CD14-positive monocyte (primary cell): ENCODE data around the gene NEBL. TPM values are rescaled to one million over a fixed set of nuclear protein-coding genes. Genes with fewer than 3 reads are reported as not detected.

Experiments used
- DNase-seq, 3 donors: peaks; one replicate each; pipeline ENCODE4 v3.0.0-alpha.2; 2011 to 2022
- H2AFZ ChIP-seq: 2 replicates; pipeline ENCODE4 v1.6.0; 2012; ENCODE audit warnings: mild to moderate bottlenecking, low read depth, low read length, inconsistent platforms; ENCODE audit not compliant: insufficient read depth, poor library complexity, severe bottlenecking
- H3K27ac ChIP-seq, 2 donors: 1 replicate in 1 of 2; 2 replicates in 1 of 2; pipeline ENCODE4 v1.5.1; 2012 to 2013; ENCODE audit warnings: low read length in 2 of 2, control low read depth in 1 of 2, inconsistent platforms in 1 of 2, low read depth in 1 of 2, mild to moderate bottlenecking in 1 of 2
- H3K27me3 ChIP-seq, 2 donors: one replicate each; pipeline versions ENCODE4 v1.6.0 to v1.6.1; 2011 to 2013; ENCODE audit warnings: low read length in 2 of 2; ENCODE audit not compliant: control insufficient read depth in 2 of 2, insufficient read depth in 2 of 2
- H3K36me3 ChIP-seq, 2 donors: replicated peaks in 1 of 2; 1 replicate in 1 of 2; 2 replicates in 1 of 2; pipeline versions ENCODE4 v1.5.1 to v1.6.1; 2012 to 2013; ENCODE audit warnings: low read length in 2 of 2, control low read depth in 1 of 2, inconsistent platforms in 1 of 2, mild to moderate bottlenecking in 1 of 2; ENCODE audit not compliant: insufficient read depth in 2 of 2, control insufficient read depth in 1 of 2
- H3K4me1 ChIP-seq, 2 donors: 1 replicate in 1 of 2; 2 replicates in 1 of 2; pipeline versions ENCODE4 v1.5.1 to v1.6.1; 2012 to 2013; ENCODE audit warnings: low read length in 2 of 2, control low read depth in 1 of 2, inconsistent platforms in 1 of 2, mild to moderate bottlenecking in 1 of 2, moderate library complexity in 1 of 2; ENCODE audit not compliant: insufficient read depth in 2 of 2, control insufficient read depth in 1 of 2
- H3K4me2 ChIP-seq: replicated peaks from 2 replicates; pipeline ENCODE3; 2012; ENCODE audit warnings: low read length, moderate library complexity, mild to moderate bottlenecking; ENCODE audit not compliant: poor library complexity, severe bottlenecking; ENCODE audit errors: extremely low read depth
- H3K4me3 ChIP-seq, 3 experiments: fragments of 200-600 bp in 1 of 3; sonication (generic) in 1 of 3; replicated peaks in 1 of 3; 1 replicate in 2 of 3; 2 replicates in 1 of 3; pipeline ENCODE4 v1.5.1; 2011 to 2013; ENCODE audit warnings: low read length in 3 of 3, mild to moderate bottlenecking in 3 of 3, control low read depth in 2 of 3, low read depth in 2 of 3, inconsistent platforms in 1 of 3, moderate library complexity in 1 of 3
- H3K79me2 ChIP-seq: 2 replicates; pipeline ENCODE4 v1.6.0; 2012; ENCODE audit warnings: mild to moderate bottlenecking, control low read depth, inconsistent platforms, low read length, moderate library complexity; ENCODE audit not compliant: insufficient read depth
- H3K9ac ChIP-seq: 2 replicates; pipeline ENCODE4 v1.6.0; 2017; ENCODE audit warnings: low read length, mild to moderate bottlenecking; ENCODE audit not compliant: insufficient read depth, poor library complexity, severe bottlenecking
- H3K9me3 ChIP-seq, 2 donors: replicated peaks in 1 of 2; 1 replicate in 1 of 2; 2 replicates in 1 of 2; pipeline versions ENCODE4 v1.5.1 to v1.6.1; 2012 to 2013; ENCODE audit warnings: low read length in 2 of 2, control low read depth in 1 of 2; ENCODE audit not compliant: control insufficient read depth in 1 of 2, insufficient read depth in 1 of 2
- H4K20me1 ChIP-seq: 2 replicates; pipeline ENCODE4 v1.6.0; 2012; ENCODE audit warnings: mild to moderate bottlenecking, low read length, control low read depth, moderate library complexity; ENCODE audit not compliant: insufficient read depth
- H3K27ac Mint-ChIP-seq, 7 donors: one replicate each; pipeline ENCODE4 v1.8.0; 2020; ENCODE audit warnings: mild to moderate bottlenecking in 7 of 7, mixed read lengths in 7 of 7, moderate library complexity in 6 of 7, inconsistent platforms in 2 of 7
- H3K27me3 Mint-ChIP-seq, 3 donors: one replicate each; pipeline ENCODE4 v1.8.0; 2021 to 2022; ENCODE audit warnings: low read depth in 3 of 3, mild to moderate bottlenecking in 3 of 3, mixed read lengths in 3 of 3, moderate library complexity in 3 of 3, inconsistent platforms in 1 of 3
- H3K36me3 Mint-ChIP-seq, 2 donors: one replicate each; pipeline ENCODE4 v1.8.0; 2020; ENCODE audit warnings: mixed read lengths in 2 of 2, inconsistent platforms in 1 of 2, mild to moderate bottlenecking in 1 of 2
- H3K4me1 Mint-ChIP-seq: one replicate; pipeline ENCODE4 v1.8.0; 2020; ENCODE audit warnings: mild to moderate bottlenecking, mixed read lengths
- H3K4me3 Mint-ChIP-seq, 2 donors: one replicate each; pipeline ENCODE4 v1.8.0; 2020; ENCODE audit warnings: mild to moderate bottlenecking in 2 of 2, mixed read lengths in 2 of 2, moderate library complexity in 1 of 2
- H3K9me3 Mint-ChIP-seq, 7 donors: one replicate each; pipeline ENCODE4 v1.8.0; 2020 to 2022; ENCODE audit warnings: mixed read lengths in 7 of 7, mild to moderate bottlenecking in 6 of 7, moderate library complexity in 6 of 7, inconsistent platforms in 2 of 7
- WGBS: methylation state at CpG from one replicate; pipeline ENCODE4 v1.1.5; 2013; ENCODE audit warnings: missing lambda C conversion rate; ENCODE audit not compliant: insufficient coverage; 5-methylcytosine and 5-hydroxymethylcytosine counted together
- intact Hi-C, 2 donors: fragments of 100-400 bp; cut with micrococcal nuclease; formaldehyde crosslinking; loops; one replicate each; pipeline versions ENCODE4 v1.15.0 to v1.15.1; 2023
- polyA plus RNA-seq, 3 donors: library from polyadenylated mRNA; depleted of rRNA in 1 of 3; unstranded in 2 of 3; stranded (reverse) in 1 of 3; fragments of 300-500 nt in 2 of 3; fragments of >200 nt in 1 of 3; fragmentation: Illumina TruSeq in 2 of 3; gene quantifications; 1 replicate in 2 of 3; 2 replicates in 1 of 3; pipeline ENCODE4 v1.2.3, GENCODE V29; 2012 to 2021
- TF ChIP-seq, protein P1 (sequence below): fragments of 200-600 bp; IDR thresholded peaks from one replicate; pipeline ENCODE4 v1.8.0; 2022; ENCODE audit warnings: antibody characterized with exemption, mild to moderate bottlenecking

NEBL gene
- polyA plus RNA-seq, 3 donors = 9.7 TPM; not detected in 2

DNA sequence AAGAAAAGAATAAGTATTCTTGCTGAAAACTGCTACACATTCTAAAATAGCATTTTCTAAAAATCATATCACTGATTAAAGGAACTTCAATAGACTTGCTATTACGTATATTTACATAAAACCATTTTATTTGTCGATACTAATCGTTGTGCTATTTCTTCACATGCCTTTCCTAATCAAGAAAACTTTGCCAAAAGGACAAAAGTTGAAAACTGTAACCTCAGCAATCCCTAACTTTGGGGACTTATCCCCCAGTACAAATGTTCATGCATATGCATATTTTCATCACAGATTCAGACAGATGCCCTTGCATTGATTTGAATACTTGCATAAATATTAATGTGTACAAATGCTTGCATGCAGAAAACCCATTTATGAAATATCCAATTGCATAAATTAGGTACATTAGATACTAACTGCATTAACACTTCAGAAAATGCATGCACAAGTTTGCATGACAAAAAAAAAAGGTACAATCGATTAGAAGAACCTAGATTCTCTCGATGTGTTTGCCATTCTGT lies 35.6 kb upstream of the NEBL start:
- Histone ChIP-seq H3K27me3 (no peaks in the 10 kb centered on the region), H3K4me2 (no peak overlapping the region), H3K4me1 (no peaks in the 10 kb centered on the region), H3K27ac (no peak overlapping the region), H3K79me2 (no peaks in the 10 kb centered on the region), H3K4me3 (no peak overlapping the region), H3K9ac (no peak overlapping the region), H4K20me1 (no peaks in the 10 kb centered on the region), H2AFZ (no peak overlapping the region), H3K36me3 (no peaks in the 10 kb centered on the region), H3K9me3 (peaks cover 0 to 4% of the 10 kb centered on the region in 2 donors)
- no peak for DNase-seq
- 98% methylated on average over 5 of the region's 5 CpGs for WGBS
- no peak overlapping the region for H3K4me3 Mint-ChIP-seq
- H3K36me3 Mint-ChIP-seq = no peaks in the 10 kb centered on the region
- no peak overlapping the region for H3K27ac Mint-ChIP-seq
- H3K27me3 Mint-ChIP-seq = peaks cover 0 to 6% (median 0%) of the 10 kb centered on the region in 3 donors
- intact Hi-C loops = no loop called here
- H3K4me1 Mint-ChIP-seq = no peaks in the 10 kb centered on the region
- TF ChIP-seq, protein P1, sequence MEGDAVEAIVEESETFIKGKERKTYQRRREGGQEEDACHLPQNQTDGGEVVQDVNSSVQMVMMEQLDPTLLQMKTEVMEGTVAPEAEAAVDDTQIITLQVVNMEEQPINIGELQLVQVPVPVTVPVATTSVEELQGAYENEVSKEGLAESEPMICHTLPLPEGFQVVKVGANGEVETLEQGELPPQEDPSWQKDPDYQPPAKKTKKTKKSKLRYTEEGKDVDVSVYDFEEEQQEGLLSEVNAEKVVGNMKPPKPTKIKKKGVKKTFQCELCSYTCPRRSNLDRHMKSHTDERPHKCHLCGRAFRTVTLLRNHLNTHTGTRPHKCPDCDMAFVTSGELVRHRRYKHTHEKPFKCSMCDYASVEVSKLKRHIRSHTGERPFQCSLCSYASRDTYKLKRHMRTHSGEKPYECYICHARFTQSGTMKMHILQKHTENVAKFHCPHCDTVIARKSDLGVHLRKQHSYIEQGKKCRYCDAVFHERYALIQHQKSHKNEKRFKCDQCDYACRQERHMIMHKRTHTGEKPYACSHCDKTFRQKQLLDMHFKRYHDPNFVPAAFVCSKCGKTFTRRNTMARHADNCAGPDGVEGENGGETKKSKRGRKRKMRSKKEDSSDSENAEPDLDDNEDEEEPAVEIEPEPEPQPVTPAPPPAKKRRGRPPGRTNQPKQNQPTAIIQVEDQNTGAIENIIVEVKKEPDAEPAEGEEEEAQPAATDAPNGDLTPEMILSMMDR = no peak
- H3K9me3 Mint-ChIP-seq = peaks cover 5 to 18% (median 8%) of the 10 kb centered on the region in 7 donors

- no peaks in the 10 kb centered on the region for H3K27me3 ChIP-seq
- peaks cover 2 to 11% (median 4%) of the 10 kb centered on the region in 7 donors for H3K9me3 Mint-ChIP-seq
- no peak overlapping the region for H2AFZ ChIP-seq
These were observed 34.2 kb upstream of the NEBL start for GRCh38 chr10:20931156-20931795.

More at GRCh38 chr10:20931156-20931795, 34.2 kb upstream of the NEBL start:
- H3K4me1 ChIP-seq = no peaks in the 10 kb centered on the region
- H3K9ac ChIP-seq = no peak overlapping the region
- H3K4me2 ChIP-seq = no peak overlapping the region
- Mint-ChIP-seq H3K36me3 (no peaks in the 10 kb centered on the region), H3K27ac (no peak overlapping the region), H3K4me1 (no peaks in the 10 kb centered on the region), H3K27me3 (peaks cover 0 to 6% (median 1%) of the 10 kb centered on the region in 3 donors), H3K4me3 (no peak overlapping the region)
- no peaks in the 10 kb centered on the region for H4K20me1 ChIP-seq
- no peaks in the 10 kb centered on the region for H3K79me2 ChIP-seq
- WGBS = 91% methylated on average over 5 of the region's 8 CpGs
- TF ChIP-seq, protein P1 = no peak
- H3K9me3 ChIP-seq = peaks cover 0 to 3% of the 10 kb centered on the region in 2 donors
- no peaks in the 10 kb centered on the region for H3K36me3 ChIP-seq
- DNase-seq = no peak
- no peak overlapping the region for H3K27ac ChIP-seq
- no peak overlapping the region for H3K4me3 ChIP-seq
- intact Hi-C loops = no loop called here
